Smooth muscle cell of the brain vasculature (primary cell): ENCODE results near the gene TMEM117.

ENCODE experiments used
- DNase-seq: peaks from one replicate; pipeline ENCODE4 v3.0.0-alpha.2; 2012; ENCODE audit warnings: low read depth, low spot score

Gene TMEM117

GRCh38 chr12:44294649-44295048 lies 458.8 kb downstream of the TMEM117 start:
- no peak for DNase-seq

- DNase-seq, result no peak
Measured at GRCh38 chr12:44295958-44296623, 460.2 kb downstream of the TMEM117 start.

GRCh38 chr12:44296624-44297197 lies 460.8 kb downstream of the TMEM117 start:
- no peak for DNase-seq

- DNase-seq, result no peak
Measured at GRCh38 chr12:44299524-44299923, 463.6 kb downstream of the TMEM117 start.

GRCh38 chr12:44307506-44308168 lies 471.8 kb downstream of the TMEM117 start:
- no peak for DNase-seq

- no peak for DNase-seq
Measured at GRCh38 chr12:44313188-44313587, 477.3 kb downstream of the TMEM117 start.

GRCh38 chr12:44314007-44314500 lies 478.2 kb downstream of the TMEM117 start:
- no peak for DNase-seq

- no peak for DNase-seq
Measured at GRCh38 chr12:44317651-44318126, 481.8 kb downstream of the TMEM117 start.

- DNase-seq, result no peak
Measured at GRCh38 chr12:44331269-44331668, 495.4 kb downstream of the TMEM117 start.

GRCh38 chr12:44334347-44334746 lies 498.5 kb downstream of the TMEM117 start:
- DNase-seq, result no peak

GRCh38 chr12:44335030-44335429 lies 499.1 kb downstream of the TMEM117 start:
- DNase-seq, result no peak

GRCh38 chr12:44336577-44336976 lies 500.7 kb downstream of the TMEM117 start:
- no peak for DNase-seq

GRCh38 chr12:44342371-44342770 lies 506.5 kb downstream of the TMEM117 start:
- DNase-seq, result no peak

- no peak for DNase-seq
Measured at GRCh38 chr12:44347145-44347544, 511.3 kb downstream of the TMEM117 start.

- DNase-seq, result no peak
Measured at GRCh38 chr12:44357494-44357893, 521.6 kb downstream of the TMEM117 start.

GRCh38 chr12:44358636-44359035 lies 522.8 kb downstream of the TMEM117 start:
- DNase-seq, result no peak

- no peak for DNase-seq
Measured at GRCh38 chr12:44362947-44363346, 527.1 kb downstream of the TMEM117 start.

- DNase-seq, result no peak
Measured at GRCh38 chr12:44367136-44367535, 531.3 kb downstream of the TMEM117 start.

- no peak for DNase-seq
Measured at GRCh38 chr12:44367916-44368315, 532.0 kb downstream of the TMEM117 start.

GRCh38 chr12:44369998-44370397 lies 534.1 kb downstream of the TMEM117 start:
- no peak for DNase-seq

- DNase-seq, result no peak
Measured at GRCh38 chr12:44370982-44371381, 535.1 kb downstream of the TMEM117 start.

GRCh38 chr12:44372259-44372658 lies 536.4 kb downstream of the TMEM117 start:
- DNase-seq, result no peak

- no peak for DNase-seq
Measured at GRCh38 chr12:44375694-44376093, 539.8 kb downstream of the TMEM117 start.
